Ovary (tissue), 3 donors: ENCODE results near the gene SPATA16.

Experiments used
- CTCF ChIP-seq, 3 donors: fragments of 450-650 bp in 2 of 3; fragments of 200-600 bp in 1 of 3; IDR thresholded peaks; one replicate each; pipeline versions ENCODE4 v1.5.1 to v1.8.0; 2016 to 2022; ENCODE audit warnings: antibody characterized with exemption in 3 of 3, mild to moderate bottlenecking in 1 of 3
- EP300 ChIP-seq: sonication (generic); formaldehyde crosslinking; IDR thresholded peaks from one replicate; pipeline ENCODE4 v1.6.1; 2017; ENCODE audit warnings: antibody characterized with exemption
- POLR2A ChIP-seq: fragments of 450-650 bp; IDR thresholded peaks from one replicate; pipeline ENCODE4 v1.6.1; 2017; ENCODE audit warnings: antibody characterized with exemption, mild to moderate bottlenecking, moderate library complexity
- donor health status: DM: no; HTN: no; CAD: no.

GRCh38 chr3:173021547-173022185, 119.4 kb downstream of the SPATA16 start:
- TF ChIP-seq CTCF (IDR thresholded peaks at IDR 0.05): no peak
- TF ChIP-seq POLR2A: no peak
- TF ChIP-seq EP300: no peak
